NCI-H1930 (cell line): ENCODE measurements around the gene ZNF470.

Experiments used
- DNase-seq, 2 experiments: peaks; one replicate each; lab custom pipeline; 2025; lab: John Stamatoyannopoulos, UW

ZNF470 gene

DNA sequence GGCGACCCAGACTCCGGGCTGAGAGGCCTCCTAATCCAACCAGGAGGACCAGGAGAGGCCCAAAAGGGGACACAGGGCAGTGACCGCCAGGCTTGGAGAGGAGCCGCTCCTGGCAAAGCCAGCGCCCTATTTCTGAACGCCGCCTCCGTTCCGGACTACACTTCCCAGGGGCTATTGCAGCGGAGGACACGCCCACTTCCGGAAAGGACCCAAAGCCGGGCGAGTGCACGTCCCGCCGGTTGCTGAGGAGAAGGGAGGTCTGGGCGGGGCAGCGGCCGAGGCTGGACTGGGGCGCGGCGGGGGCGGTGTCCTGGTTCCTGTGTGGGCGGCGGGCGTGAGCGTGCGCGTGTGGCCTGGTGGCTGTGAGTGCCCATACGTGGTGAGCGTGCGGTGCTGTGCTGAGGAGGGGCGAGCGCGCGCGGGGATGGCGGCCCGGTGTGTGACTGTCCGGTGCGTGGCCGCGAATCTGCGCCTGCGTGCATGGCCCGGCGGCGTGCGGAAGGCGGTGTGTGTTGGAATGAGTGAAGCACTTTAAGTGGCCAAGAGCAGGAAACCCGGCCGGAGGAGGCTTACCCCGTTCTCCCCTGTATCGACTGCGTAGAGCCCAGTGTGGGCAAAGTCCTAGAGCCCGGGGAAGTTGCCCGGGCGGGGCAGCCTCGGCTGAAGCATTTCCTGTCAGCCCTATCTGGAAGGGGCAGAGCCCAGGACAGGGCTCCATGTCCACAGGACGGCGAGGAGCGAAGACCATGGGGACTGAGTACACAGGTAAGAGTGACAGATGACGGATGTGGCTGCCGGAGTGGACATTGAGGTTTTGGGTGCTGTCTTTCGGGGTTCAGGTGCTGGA is at the start of gene ZNF470:
Gene ZNF470 (plus strand): TSS at position 195 of the 847 bp plus-strand sequence. CDS start 2,844 bp downstream, outside the sequence.
- peak; percentile 85 to 92 for DNase-seq

- no peak for DNase-seq
Measured at GRCh38 chr19:56525214-56525860, 41.9 kb upstream of the ZNF470 start.

DNA sequence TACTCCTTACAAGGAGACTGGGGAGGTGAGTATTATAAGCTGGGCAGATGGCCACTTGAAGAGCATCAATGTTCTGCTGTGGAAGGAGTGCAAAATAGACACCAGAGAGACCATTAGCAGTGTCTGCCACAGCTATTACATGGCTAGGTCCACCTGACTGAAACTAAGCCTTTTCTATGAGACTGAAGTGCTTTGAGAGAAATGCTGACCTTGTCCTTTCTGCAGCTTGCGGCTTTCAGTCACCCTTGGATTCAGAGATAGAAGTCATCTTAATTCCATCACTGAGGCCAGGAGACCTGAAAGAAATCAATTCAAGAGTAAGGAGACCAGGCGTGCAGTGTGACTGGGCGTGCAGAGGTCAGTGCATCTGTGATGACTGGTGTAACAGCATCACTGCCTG is 29.8 kb upstream of the ZNF470 start:
- DNase-seq: no peak

DNA sequence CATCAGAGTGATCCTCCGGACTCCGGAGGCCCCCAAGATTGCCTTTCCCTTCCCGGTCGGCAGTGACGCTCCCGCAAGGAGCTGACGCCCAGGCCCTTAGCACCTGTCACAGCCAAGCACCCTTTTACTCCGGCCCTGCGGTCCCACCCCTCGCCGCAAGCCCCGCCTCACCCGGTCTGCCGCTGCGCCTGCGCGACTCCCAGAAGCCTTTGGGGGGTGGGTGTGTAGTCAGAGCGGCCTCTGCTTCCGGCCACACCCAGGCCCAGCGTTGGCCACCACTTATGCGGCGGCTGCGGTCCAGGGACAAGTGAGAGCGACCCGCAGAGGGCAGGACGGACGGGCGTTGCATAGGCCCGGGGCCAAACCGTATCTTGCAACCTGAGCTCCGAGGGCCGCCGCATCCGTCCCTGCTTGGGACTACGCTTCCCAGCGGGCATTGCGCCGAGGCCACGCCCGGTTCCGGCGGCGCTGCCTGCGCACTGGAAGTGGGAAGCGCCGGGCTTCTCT is 29.0 kb upstream of the ZNF470 start:
- peak; percentile 84 to 95 for DNase-seq

DNA sequence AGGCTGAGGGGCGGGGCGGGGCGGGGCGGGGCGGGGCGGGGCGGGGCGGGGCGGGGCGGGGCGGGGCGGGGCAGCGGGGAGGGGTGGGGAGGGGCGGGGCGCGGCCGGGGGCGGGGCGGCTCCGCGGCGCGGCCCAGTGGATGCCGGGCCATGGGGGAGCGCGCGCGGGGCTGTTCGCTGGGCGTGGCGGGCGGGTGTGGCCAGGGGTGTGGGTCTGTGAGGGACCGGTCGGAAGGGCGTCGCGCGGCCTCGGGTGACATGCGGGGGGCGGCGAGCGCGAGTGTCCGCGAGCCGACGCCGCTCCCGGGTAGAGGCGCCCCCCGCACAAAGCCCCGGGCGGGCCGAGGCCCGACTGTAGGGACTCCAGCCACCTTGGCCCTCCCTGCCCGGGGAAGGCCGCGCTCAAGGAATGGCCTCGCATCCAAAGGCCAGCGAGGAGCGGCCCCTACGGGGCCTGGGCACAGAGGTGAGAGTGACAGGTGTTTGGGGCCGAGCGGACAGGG is 28.5 kb upstream of the ZNF470 start, which contains the start of gene ZFP28:
Gene ZFP28 (plus strand): TSS at position 188 of the 503 bp plus-strand sequence. CDS start 71 bp downstream, at position 259.
- peak; percentile 81 to 91 for DNase-seq

- DNase-seq: no peak
Measured at GRCh38 chr19:56543776-56544175, 23.5 kb upstream of the ZNF470 start.

DNA sequence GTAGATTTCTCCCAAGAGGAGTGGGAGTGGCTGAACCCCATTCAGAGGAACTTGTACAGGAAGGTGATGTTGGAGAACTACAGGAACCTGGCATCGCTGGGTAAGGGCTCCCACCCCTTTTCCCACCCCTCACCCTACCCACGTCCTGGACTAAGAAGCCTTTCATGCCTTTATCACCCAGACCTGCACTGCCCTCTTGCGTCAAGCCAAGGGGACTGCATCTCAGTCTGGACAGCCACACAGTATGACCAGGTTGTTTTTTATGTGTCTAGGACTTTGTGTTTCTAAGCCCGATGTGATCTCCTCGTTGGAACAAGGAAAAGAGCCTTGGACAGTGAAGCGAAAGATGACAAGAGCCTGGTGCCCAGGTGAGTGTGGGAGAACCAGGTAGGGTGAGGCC is 19.7 kb upstream of the ZNF470 start:
- DNase-seq: no peak

GRCh38 chr19:56554272-56554869 is 12.9 kb upstream of the ZNF470 start:
- DNase-seq: no peak

DNA sequence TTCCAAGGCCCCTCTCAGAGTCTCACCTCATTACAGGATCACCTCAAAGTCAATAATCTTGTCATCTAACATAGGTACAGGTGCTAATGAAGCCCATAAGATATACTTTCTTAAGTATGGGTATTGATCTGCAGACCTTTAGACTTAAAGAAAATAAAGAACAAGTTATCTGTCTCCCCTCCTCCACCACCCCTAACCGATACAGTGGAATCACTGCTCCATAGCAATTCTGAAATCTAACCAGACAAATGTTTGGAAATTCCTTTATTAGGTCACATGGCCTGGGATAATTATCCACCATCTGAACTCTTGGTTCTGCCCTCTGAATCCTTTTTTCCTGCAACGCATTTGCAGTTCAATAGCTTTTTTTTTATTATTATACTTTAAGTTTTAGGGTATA is 4.5 kb upstream of the ZNF470 start:
- no peak for DNase-seq

DNA sequence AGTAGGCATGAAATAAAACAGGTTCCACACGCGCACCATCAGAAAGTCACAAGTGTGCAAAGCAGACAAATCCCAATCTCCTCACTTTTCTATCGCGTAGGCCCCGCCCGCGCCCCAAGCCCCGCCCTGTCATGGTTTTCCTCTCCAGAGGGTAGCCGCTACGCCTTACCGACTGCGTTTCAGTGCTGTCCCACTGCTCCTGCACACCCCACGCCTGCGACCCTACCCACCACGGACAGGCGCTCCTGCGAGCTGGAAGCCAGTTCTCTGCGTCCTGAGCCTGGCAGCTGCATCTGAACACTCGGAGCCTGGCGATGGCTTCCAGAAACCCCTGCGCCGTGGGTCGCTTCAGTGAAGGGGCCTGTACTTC is 379 bp upstream of the ZNF470 start:
- DNase-seq: peak in 1 of 2 experiments; percentile 50

GRCh38 chr19:56572589-56572988 is 5.3 kb downstream of the ZNF470 start:
- DNase-seq: no peak

DNA sequence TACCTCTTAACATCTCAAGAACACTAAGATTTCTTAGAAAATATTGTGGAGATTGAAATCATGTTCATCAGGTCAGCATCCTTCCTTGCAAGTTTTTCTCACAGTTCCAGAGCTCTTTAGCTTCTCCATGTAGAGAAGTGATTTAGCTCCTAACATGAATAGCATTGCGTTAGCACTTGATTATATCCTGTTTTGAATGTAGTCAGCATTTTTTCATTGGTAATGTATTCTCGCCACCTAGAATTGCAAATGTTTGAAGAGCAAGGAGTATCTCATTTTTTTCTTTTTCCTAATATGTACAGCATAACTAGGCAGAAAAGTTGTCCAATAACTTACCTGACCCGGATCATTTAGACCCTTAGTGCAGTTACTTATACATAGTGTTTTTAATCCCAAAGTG is 6.6 kb downstream of the ZNF470 start:
- no peak for DNase-seq

GRCh38 chr19:56577719-56578602 is 10.7 kb downstream of the ZNF470 start:
- no peak for DNase-seq

- no peak for DNase-seq
Measured at GRCh38 chr19:56594446-56594782, 27.1 kb downstream of the ZNF470 start.

DNA sequence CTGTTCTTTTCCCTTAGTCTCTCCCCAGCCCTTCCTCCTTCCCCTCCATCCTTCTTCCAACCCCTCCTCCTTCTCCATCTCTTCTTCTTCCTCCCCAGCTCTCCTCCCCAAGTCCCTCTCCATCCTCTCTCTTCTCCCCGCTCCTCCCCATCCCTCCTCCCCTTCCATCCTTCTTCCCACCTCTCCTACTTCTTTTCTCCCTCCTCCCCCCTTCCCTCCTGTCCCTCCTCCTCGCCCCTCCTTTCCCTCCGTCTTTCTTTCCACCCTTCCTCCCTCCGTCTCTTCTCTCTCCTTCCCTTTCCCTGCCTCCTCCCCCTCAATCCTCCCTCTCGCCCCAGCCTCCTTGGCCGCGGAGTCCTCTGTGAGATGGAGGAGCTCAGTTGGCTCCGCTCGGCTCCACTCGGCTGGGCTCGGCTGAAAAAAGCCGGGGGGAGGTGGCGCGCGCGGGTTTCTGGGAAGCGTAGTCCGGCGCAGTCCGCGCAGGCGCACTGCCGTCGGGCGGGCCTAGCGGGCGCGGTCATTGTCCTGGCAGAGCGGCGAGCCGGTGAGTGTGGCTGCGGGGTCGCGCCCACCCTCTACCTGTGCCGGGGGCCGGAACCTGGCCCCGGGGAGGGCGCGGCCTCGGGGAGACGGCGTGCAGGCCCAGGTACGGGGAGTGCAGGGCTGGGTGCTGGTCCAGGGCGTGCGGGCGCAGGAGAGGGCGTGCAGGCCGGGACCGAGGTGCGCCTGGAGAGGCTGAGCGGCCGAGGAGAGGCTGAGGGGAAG is 27.7 kb downstream of the ZNF470 start, which contains the start of gene ZNF71:
Gene ZNF71 (plus strand): TSS at position 520 of the 765 bp plus-strand sequence. CDS start 6,257 bp downstream, outside the sequence.
- peak; percentile 83 to 91 for DNase-seq

- DNase-seq: no peak
Measured at GRCh38 chr19:56595548-56595899, 28.3 kb downstream of the ZNF470 start.

GRCh38 chr19:56596676-56597075 is 29.4 kb downstream of the ZNF470 start:
- DNase-seq: no peak

- no peak for DNase-seq
Measured at GRCh38 chr19:56597696-56598095, 30.4 kb downstream of the ZNF470 start.

DNA sequence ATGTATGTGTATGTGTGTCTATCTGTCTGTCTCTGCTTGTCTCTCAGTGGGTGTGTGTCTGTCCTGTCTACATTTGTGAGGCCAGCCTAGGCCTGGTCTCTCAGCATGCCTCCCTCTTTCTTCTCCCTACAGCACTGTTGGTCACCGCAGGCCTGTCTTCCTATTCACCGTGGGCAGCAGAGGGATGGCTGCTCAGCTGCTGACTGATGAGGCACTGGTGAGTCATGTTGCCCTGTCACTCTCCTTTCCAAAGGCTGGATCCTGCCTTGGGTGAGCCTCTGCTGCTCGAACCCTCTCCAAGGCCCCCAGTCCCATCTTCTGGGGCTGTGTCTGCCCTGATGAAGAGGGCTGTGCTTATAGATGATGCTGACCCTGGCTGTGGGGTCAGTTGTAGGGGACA is 34.1 kb downstream of the ZNF470 start:
- DNase-seq: no peak

DNA sequence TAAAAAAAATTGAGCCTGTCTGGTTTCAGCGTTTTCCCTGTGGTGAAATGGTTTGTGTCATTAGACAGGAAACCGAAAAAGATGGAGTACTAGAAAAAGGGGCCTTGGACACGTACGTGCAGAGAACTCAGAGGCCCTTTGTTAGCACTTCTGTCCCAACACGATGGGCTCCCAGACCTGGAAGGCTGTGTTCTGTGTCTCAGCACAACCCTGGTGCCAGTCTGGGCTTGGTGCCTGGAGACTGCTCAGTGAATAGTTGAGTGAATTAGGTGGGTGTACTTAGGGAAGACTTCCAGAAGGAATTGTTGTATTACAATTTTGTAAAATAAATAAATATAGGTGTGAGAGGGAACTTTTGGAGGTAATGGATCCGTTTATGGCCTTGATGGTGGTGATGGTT is 36.6 kb downstream of the ZNF470 start:
- no peak for DNase-seq
